Panc1 (cell line): ENCODE data around the gene CUEDC2. TPM values are rescaled to one million over a fixed set of nuclear protein-coding genes. Genes with fewer than 3 reads are reported as not detected.

Source experiments
- ATAC-seq: fragments of 200-7000 bp; cut with Tn5 transposase; 2 replicates; pipeline ENCODE4 v1.9.1; 2020; ENCODE audit warnings: mild to moderate bottlenecking, moderate library complexity
- BruUV-seq: library from RNA; stranded (reverse); fragments of 400-500 nt; replicated peaks from 2 replicates; lab custom pipeline; 2021; lab: Mats Ljungman, UMichigan
- CTCF ChIA-PET: fragments of 300-600 bp; sonication (Branson Sonifier 250); formaldehyde crosslinking; loops from one replicate; lab custom pipeline; 2022; ENCODE audit warnings: antibody characterized with exemption; lab: Charles Lee
- POLR2A ChIA-PET: fragments of 300-600 bp; sonication (Branson Sonifier 250); formaldehyde crosslinking; loops from one replicate; lab custom pipeline; 2022; ENCODE audit warnings: antibody characterized with exemption; lab: Charles Lee
- DNase-seq: peaks from one replicate; pipeline ENCODE4 v3.0.0-alpha.2; 2010; ENCODE audit warnings: low read depth, low spot score
- H3K27ac ChIP-seq: 2 replicates; pipeline ENCODE4 v1.5.1; 2011; ENCODE audit warnings: mild to moderate bottlenecking, low read length, inconsistent platforms
- H3K27me3 ChIP-seq: fragments of 200-500 bp; sonication (Bioruptor generic); 2 replicates; pipeline ENCODE4 v1.6.0; 2014; ENCODE audit warnings: low read length, inconsistent platforms; ENCODE audit not compliant: control insufficient read depth, insufficient read depth
- H3K36me3 ChIP-seq: fragments of 200-500 bp; sonication (Bioruptor generic); 2 replicates; pipeline ENCODE4 v1.5.1; 2014; ENCODE audit warnings: inconsistent platforms, mild to moderate bottlenecking, low read length, moderate library complexity; ENCODE audit not compliant: control insufficient read depth, insufficient read depth
- H3K4me1 ChIP-seq: 2 replicates; pipeline ENCODE4 v1.5.1; 2011; ENCODE audit warnings: inconsistent platforms, mild to moderate bottlenecking, low read length, moderate library complexity; ENCODE audit not compliant: control insufficient read depth, insufficient read depth
- H3K4me3 ChIP-seq, 2 experiments: 2 replicates each; pipeline ENCODE4 v1.5.1; 2011 to 2012; ENCODE audit warnings: low read depth in 2 of 2, low read length in 2 of 2, mild to moderate bottlenecking in 2 of 2, inconsistent platforms in 1 of 2, moderate library complexity in 1 of 2
- H3K9me3 ChIP-seq: fragments of 200-500 bp; sonication (Bioruptor generic); 2 replicates; pipeline ENCODE4 v1.5.1; 2014; ENCODE audit warnings: low read depth, mild to moderate bottlenecking, inconsistent platforms, low read length, moderate library complexity; ENCODE audit not compliant: control insufficient read depth, insufficient read depth
- POLR2AphosphoS5 ChIP-seq: IDR thresholded peaks from 2 replicates; pipeline ENCODE4 v1.6.1; 2012; ENCODE audit warnings: mild to moderate bottlenecking, low read depth, low read length, moderate library complexity
- SIN3A ChIP-seq: IDR thresholded peaks from 2 replicates; pipeline ENCODE4 v1.6.1; 2012; ENCODE audit warnings: low read depth, mild to moderate bottlenecking, low read length, moderate library complexity, borderline replicate concordance; ENCODE audit not compliant: insufficient read depth
- TCF7L2 ChIP-seq: IDR thresholded peaks from 2 replicates; pipeline ENCODE4 v1.6.1; 2011; ENCODE audit warnings: mild to moderate bottlenecking, low read depth, low read length, inconsistent platforms
- in situ Hi-C: cut with HindIII; loops from 2 replicates; pipeline ENCODE4 v1.10.0; 2016; ENCODE audit warnings: low sequenced_read_pairs, low pct_unique_long_range_greater_than_20kb
- intact Hi-C: fragments of 100-400 bp; cut with micrococcal nuclease; formaldehyde crosslinking; loops from one replicate; pipeline ENCODE4 v1.10.0; 2022; ENCODE audit not compliant: unreplicated experiment
- total RNA-seq: library from RNA; stranded (reverse); gene quantifications from one replicate; pipeline ENCODE4 v1.2.1, GENCODE V29; 2021; ENCODE audit not compliant: unreplicated experiment
- TF ChIP-seq, protein P1 (sequence below): fragments of 450-650 bp; IDR thresholded peaks from 2 replicates; pipeline ENCODE4 v1.5.1; 2017; ENCODE audit warnings: mild to moderate bottlenecking
- TF ChIP-seq, protein P2 (sequence below), 2 experiments: IDR thresholded peaks; 2 replicates each; pipeline ENCODE4 v1.6.1; 2011 to 2012; ENCODE audit warnings: low read depth in 2 of 2, control low read depth in 1 of 2, low read length in 1 of 2, mild to moderate bottlenecking in 1 of 2, moderate library complexity in 1 of 2; ENCODE audit not compliant: insufficient read depth in 1 of 2

CUEDC2 gene
- total RNA-seq, 1 experiment from 2014 or later: 79.3 TPM

DNA sequence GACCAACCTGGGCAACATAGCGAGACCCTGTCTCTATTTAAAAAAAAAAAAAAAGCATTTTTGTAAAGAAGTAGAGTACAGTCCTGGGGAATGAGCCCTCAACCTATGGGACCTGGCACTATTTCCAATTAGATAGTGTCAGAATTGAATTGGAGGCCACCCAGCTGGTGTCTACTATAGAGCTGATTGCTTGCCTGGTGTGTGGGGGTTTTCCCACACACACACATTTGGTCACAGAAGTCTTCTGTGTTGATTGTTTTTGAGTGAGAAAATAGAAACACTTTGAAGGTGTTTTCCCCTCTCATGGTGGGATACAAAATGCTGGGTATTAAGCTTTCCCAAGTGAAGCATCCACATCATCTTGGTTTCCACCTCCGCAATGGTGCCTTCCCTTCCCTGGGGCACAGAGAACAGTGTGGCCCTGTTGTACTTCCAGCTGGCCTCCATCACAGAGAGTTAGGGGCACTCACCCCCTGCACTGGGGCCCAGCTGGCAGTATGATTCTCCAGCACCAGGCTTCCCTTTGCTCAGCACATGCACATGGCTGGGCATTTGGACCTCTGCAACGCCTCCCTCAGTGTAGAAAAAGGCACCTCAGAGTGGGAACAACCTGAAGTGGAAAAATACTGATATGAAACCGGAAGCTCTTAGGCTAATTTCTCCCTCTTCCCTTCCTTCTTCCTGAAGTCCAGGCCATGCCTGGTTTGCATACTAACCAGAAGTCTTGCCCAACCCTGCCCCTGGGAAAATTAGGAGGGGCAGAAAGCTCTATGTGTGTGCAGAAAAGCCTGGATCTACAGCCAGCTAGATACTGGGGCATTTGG lies 47.6 kb downstream of the CUEDC2 start:
- no peaks in the 10 kb centered on the region for H3K27me3 ChIP-seq
- intact Hi-C loops (no loop called here), in situ Hi-C loops (no loop called here)
- CTCF ChIA-PET: interaction anchor here (0.6 to 1.7 kb wide), 5 partner anchors 9 to 215 kb away, joined by 3 to 9 read pairs (median 4); no protein-coding TSS in a partner anchor
- POLR2A ChIA-PET: interaction anchor here (0.6 kb wide), 1 partner anchor 331 kb away, joined by 3 read pairs; no protein-coding TSS in a partner anchor
- no peak overlapping the region for H3K27ac ChIP-seq
- ATAC-seq (peak; percentile 23; the same call in 1 of the 2 replicates), DNase-seq (no peak)
- no TSS peak for BruUV-seq
- peaks cover 7% of the 10 kb centered on the region; the same call in 1 of the 2 replicates for H3K36me3 ChIP-seq
- no peak overlapping the region for H3K4me3 ChIP-seq
- no peaks in the 10 kb centered on the region for H3K9me3 ChIP-seq
- TF ChIP-seq SIN3A: no peak
- no peak for TF ChIP-seq TCF7L2
- TF ChIP-seq, protein P1, sequence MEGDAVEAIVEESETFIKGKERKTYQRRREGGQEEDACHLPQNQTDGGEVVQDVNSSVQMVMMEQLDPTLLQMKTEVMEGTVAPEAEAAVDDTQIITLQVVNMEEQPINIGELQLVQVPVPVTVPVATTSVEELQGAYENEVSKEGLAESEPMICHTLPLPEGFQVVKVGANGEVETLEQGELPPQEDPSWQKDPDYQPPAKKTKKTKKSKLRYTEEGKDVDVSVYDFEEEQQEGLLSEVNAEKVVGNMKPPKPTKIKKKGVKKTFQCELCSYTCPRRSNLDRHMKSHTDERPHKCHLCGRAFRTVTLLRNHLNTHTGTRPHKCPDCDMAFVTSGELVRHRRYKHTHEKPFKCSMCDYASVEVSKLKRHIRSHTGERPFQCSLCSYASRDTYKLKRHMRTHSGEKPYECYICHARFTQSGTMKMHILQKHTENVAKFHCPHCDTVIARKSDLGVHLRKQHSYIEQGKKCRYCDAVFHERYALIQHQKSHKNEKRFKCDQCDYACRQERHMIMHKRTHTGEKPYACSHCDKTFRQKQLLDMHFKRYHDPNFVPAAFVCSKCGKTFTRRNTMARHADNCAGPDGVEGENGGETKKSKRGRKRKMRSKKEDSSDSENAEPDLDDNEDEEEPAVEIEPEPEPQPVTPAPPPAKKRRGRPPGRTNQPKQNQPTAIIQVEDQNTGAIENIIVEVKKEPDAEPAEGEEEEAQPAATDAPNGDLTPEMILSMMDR: no peak
- no peak for TF ChIP-seq POLR2AphosphoS5
- TF ChIP-seq, protein P2, sequence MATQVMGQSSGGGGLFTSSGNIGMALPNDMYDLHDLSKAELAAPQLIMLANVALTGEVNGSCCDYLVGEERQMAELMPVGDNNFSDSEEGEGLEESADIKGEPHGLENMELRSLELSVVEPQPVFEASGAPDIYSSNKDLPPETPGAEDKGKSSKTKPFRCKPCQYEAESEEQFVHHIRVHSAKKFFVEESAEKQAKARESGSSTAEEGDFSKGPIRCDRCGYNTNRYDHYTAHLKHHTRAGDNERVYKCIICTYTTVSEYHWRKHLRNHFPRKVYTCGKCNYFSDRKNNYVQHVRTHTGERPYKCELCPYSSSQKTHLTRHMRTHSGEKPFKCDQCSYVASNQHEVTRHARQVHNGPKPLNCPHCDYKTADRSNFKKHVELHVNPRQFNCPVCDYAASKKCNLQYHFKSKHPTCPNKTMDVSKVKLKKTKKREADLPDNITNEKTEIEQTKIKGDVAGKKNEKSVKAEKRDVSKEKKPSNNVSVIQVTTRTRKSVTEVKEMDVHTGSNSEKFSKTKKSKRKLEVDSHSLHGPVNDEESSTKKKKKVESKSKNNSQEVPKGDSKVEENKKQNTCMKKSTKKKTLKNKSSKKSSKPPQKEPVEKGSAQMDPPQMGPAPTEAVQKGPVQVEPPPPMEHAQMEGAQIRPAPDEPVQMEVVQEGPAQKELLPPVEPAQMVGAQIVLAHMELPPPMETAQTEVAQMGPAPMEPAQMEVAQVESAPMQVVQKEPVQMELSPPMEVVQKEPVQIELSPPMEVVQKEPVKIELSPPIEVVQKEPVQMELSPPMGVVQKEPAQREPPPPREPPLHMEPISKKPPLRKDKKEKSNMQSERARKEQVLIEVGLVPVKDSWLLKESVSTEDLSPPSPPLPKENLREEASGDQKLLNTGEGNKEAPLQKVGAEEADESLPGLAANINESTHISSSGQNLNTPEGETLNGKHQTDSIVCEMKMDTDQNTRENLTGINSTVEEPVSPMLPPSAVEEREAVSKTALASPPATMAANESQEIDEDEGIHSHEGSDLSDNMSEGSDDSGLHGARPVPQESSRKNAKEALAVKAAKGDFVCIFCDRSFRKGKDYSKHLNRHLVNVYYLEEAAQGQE (IDR thresholded peaks at IDR 0.05; ENCODE audit: insufficient read depth in 1 of 2, low read depth in 2 of 2, low read length in 1 of 2): no peak
- no peaks in the 10 kb centered on the region for H3K4me1 ChIP-seq

- DNase-seq (no peak), ATAC-seq (no peak)
- Histone ChIP-seq H3K4me3 (no peak overlapping the region), H3K4me1 (no peaks in the 10 kb centered on the region), H3K36me3 (peaks cover 7% of the 10 kb centered on the region; the same call in 1 of the 2 replicates), H3K9me3 (no peaks in the 10 kb centered on the region), H3K27ac (no peak overlapping the region), H3K27me3 (no peaks in the 10 kb centered on the region)
- no TSS peak for BruUV-seq
- intact Hi-C loops (no loop called here), in situ Hi-C loops (no loop called here)
- CTCF ChIA-PET: interaction anchor here (0.6 to 1.7 kb wide), 5 partner anchors 12 to 214 kb away, joined by 4 to 9 read pairs (median 5); partner anchors contain the start of gene NFKB2
- TF ChIP-seq TCF7L2 (no peak), SIN3A (no peak), POLR2AphosphoS5 (no peak)
- TF ChIP-seq, protein P2 (IDR thresholded peaks at IDR 0.05; ENCODE audit: insufficient read depth in 1 of 2, low read depth in 2 of 2, low read length in 1 of 2): no peak
- TF ChIP-seq, protein P1: no peak; the same call in 1 of the 2 replicates
- POLR2A ChIA-PET: no interaction called here
Observed at GRCh38 chr10:102384053-102384452, 48.3 kb downstream of the CUEDC2 start.
